Activated CD8-positive, alpha-beta memory T cell treated with anti-CD3 and anti-CD28 coated beads, Interleukin-2, amount 50 U/mL, for 24 hours (primary cell): Measurements from ENCODE around the gene RPL26.
"Not testable (repeated sequence)": the region's sequence is repeated elsewhere in the genome, so short reads cannot be mapped to it uniquely, and the experiment has no call there.

Experiments
- DNase-seq: peaks from one replicate; pipeline ENCODE4 v3.0.0-alpha.2; 2020; ENCODE audit errors: extremely low read depth

RPL26 gene

DNA sequence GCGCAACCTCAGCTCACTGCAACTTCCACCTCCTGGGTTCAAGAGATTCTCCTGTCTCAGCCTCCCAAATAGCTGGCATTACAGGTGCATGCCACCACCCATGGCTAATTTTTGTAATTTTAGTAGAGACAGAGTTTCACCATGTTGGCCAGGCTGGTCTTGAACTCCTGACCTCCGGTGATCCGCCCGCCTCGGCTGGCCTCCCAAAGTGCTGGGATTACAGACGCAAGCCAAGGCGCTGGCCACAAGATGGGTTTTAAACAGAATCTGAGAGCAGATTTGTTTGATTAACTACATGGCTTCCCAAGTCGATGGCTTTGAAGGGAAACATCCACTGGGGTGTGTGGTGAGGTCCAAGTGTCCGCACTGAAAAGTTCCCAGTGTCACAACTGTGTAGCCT lies 11.5 kb upstream of the RPL26 start:
- DNase-seq: not testable (repeated sequence)

- no peak for DNase-seq
These were observed 10.7 kb upstream of the RPL26 start for GRCh38 chr17:8393470-8394231.

DNA sequence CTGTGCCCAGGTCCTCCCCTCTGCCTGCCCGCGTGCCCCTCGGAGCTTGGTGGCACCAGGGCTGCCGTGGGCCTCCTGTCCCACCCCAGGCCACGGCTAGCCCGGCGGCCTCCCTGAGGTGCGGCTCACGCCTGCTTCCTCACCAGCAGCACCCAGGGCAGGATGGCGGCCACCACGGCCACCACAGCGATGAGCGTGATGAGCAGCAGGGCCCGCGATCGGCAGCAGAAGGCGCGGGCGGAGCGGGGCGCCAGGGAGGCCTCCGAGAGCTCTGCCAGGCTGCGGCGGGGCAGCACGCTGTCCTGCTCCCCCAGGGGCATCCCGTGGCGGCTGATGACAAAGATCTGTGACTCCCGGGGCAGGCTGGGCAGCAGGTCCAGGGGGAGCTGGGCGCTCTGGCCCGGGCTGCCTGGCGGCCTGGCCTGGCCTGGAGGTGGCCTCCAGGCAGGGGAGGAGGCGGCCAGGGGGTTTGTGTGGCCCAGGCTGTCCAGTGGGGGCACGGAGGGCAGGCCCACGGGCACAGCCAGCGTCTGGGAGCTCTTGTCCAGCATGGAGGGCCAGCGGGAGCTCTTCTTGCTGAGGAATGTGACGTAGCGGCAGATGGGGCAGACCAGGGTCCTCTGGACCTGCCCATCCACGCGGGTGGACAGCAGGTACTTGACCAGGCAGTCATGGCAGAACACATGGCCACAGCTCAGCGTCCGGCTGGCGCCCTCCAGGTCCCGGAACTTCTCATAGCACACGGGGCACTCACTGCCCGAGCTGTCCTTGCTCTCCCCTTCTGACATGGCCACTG lies 9.9 kb upstream of the RPL26 start:
- no peak for DNase-seq

DNA sequence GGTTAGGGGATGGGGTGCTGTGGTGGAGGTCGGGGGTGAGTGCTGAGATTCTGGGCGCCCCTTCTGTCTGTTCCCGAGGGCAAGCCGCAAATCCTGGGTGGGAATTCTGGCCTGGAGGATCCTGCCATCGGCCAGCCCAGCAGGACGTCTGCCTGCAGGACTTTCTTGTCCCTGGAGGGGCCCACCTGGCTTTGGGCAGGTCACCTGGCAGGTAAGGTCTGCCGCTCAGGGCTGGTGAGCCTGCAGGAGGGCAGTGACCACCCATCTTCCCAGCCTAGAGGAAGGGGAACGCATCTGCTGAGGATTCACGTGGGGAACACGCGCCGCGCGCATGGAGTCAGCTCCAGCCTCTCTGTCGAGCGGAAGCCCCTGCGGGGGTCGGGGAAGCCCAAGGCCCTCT lies 9.3 kb upstream of the RPL26 start:
- DNase-seq: no peak

GRCh38 chr17:8391711-8392110 lies 8.7 kb upstream of the RPL26 start:
- DNase-seq: no peak

- no peak for DNase-seq
These were observed 5.1 kb upstream of the RPL26 start for GRCh38 chr17:8387914-8388651.

DNA sequence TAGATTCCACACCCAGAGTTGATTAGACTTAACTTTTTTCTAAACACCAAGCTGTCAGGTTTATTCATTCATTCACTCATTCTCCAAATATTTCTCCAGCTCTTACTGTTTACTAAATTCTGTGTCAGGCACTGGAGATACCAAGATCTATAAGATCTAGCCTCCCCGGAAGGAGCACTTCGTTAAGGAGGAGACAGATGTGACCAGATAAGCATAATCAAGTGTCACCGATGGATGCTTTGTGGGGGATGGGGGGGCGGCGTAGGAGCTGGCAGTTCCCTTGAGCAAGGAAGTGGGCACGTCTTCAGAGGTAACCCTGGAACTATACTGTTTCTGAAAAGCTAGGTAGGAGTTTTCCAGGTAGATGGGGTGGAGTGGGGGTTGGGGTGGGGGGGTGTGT lies 3.8 kb upstream of the RPL26 start:
- no peak for DNase-seq

DNA sequence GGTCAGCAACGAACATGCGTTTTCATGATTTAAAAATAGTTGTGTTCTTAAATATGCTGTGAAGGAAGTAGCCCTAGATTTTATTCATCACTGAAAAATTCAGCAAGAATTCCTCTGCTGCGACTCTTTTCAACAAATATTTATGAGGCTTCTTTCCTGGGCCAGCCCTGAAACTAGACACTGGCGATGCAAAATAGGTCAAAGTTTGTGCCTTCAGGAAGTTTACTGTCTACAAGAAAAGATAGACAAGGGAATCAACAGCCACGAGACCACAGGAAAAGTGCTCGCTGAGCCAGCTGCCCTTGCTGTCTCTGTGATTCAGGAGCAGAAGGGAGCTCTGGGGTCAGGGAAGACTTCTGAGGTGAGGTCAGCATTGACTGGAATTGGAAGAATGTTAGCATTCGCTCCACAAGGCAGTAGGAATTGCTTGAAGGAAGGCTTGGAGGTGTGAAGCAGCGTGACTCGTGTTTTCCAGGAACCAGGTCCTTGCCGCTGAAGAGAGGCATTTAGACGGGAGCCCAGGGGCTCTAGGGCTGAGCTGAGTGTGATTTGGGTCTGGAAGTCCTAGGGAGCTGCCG lies 1.9 kb upstream of the RPL26 start:
- no peak for DNase-seq

DNA sequence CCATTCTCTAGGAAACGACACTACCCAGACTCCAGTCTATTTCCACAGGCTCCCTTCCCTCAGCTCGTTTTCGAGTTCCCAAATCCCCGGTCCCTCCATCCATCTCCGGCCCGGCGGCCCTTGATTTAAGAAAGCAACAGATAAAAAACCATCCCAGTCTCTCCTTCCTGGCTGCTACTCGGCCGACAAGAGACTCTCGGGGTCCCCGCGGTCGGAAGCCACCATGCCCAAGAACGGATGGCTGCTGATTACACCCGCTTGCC lies 182 bp downstream of the RPL26 start:
- no peak for DNase-seq

- no peak for DNase-seq
These were observed 727 bp downstream of the RPL26 start for GRCh38 chr17:8382052-8382879.

GRCh38 chr17:8380049-8380448 lies 2.9 kb downstream of the RPL26 start:
- no peak for DNase-seq

GRCh38 chr17:8378117-8378516 lies 4.9 kb downstream of the RPL26 start:
- DNase-seq: not testable (repeated sequence)

GRCh38 chr17:8377422-8377821 lies 5.6 kb downstream of the RPL26 start:
- DNase-seq: no peak

DNA sequence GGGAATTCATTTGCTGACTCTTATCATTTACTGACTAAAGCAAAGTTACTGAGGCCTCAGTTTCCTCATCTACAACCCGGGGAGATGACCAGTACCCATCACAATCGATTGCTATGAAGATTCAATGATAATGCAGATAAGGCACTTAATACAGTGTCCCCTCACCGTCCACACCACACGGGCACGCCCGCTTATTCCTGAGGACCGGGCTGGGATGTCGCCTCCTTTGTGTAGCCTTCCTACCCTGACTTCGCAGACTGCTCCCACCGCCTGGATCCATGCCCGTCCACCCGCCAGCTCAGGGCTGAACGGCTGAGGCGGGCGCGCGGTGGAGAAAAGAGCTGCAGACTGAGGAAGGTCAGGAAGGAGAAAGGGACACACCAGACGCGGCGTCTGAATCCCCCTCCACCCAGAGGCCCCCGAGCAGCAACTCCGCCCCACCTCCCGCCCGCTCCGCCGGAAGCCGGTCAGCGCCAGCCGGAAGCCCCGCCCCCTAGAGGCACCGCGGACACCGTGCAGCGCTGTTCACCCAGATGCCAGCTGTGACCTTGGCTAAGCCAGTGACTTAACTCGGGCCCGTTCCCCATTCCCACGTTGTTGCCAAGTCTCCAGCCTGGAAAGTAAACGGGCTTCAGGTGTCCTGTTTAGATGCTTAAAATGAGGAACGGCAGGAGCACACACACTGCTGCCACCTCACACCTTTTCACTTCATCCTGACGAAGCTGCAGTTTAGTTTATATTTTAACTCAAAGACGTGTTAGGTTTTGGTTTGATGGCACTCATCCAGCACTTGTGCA lies 6.5 kb downstream of the RPL26 start, which contains the start of gene KRABD2:
TSS of gene KRABD2 (minus strand) at position 434 of the 797 bp plus-strand sequence.
- peak; percentile 79 for DNase-seq

DNA sequence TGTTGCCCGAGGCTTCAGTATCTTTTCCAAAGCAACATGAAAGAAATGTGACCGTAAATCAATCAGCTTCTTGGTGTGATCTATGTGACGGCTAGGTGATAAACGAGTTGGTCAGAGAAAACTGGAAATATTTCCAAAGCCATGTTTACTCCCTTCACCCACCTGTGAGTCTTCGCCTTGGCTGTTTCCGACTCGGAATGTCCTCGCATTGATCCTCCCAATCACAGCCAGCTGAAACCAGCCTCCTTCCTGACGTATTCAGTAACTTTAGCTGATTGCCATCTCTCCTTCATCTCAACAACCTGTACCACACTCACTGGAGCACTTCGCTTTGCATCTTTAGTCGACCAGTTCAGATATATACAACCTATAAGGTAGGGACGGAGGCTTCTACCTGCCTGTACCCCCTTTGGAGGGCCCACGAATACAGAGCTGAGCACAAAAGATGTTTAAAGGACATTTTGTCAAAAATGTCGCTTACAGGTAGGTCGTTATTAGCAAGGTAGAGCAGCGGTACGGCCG lies 7.2 kb downstream of the RPL26 start:
- DNase-seq: no peak

- not testable (repeated sequence) for DNase-seq
These were observed 9.1 kb downstream of the RPL26 start for GRCh38 chr17:8373856-8374255.

GRCh38 chr17:8372422-8372821 lies 10.6 kb downstream of the RPL26 start:
- DNase-seq: no peak

DNA sequence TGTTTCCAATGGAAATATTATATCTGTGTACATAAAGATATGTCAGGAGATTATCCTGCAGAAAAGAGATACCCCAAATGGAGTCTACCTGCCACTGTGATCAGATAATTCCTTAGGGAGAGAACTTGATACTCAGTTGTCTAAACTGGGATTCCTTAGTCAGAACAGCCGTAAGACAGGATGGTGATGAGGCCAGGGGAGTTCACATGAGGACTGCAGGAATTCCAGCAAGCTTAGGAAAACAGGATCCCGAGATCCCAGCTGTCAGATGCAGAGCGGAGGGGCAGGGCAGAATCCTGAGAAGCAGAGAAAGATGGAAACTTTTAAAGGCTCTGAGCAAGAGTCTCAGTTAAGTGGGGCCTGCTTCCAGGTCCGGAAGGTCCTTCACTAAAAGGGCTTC lies 11.2 kb downstream of the RPL26 start:
- no peak for DNase-seq

GRCh38 chr17:8369944-8370343 lies 13.0 kb downstream of the RPL26 start:
- no peak for DNase-seq

GRCh38 chr17:8368193-8368592 lies 14.8 kb downstream of the RPL26 start:
- DNase-seq: no peak
